ENCODE measurements around the gene CYP4F22.

DNA sequence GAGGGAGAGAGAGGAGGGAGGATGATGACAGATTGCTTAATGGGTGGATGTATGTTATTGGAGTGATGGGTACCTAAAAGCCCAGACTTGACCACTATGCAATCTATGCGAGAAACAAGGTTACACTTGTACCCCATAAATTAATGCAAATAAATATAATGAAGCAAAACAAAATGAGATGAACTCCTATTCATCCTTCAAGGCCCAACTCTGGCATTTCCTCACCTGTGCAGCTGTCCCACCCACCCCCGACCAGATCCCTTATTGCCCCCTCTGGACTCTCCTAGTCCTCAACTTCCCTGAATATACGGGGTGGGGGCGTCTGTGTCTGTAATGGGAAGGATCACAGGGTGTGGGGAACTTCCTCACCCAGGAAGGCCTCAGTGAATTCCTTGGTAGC lies 33.2 kb upstream of the CYP4F22 start:
- TF ChIP-seq, protein P1, sequence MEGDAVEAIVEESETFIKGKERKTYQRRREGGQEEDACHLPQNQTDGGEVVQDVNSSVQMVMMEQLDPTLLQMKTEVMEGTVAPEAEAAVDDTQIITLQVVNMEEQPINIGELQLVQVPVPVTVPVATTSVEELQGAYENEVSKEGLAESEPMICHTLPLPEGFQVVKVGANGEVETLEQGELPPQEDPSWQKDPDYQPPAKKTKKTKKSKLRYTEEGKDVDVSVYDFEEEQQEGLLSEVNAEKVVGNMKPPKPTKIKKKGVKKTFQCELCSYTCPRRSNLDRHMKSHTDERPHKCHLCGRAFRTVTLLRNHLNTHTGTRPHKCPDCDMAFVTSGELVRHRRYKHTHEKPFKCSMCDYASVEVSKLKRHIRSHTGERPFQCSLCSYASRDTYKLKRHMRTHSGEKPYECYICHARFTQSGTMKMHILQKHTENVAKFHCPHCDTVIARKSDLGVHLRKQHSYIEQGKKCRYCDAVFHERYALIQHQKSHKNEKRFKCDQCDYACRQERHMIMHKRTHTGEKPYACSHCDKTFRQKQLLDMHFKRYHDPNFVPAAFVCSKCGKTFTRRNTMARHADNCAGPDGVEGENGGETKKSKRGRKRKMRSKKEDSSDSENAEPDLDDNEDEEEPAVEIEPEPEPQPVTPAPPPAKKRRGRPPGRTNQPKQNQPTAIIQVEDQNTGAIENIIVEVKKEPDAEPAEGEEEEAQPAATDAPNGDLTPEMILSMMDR (IDR thresholded peaks at IDR 0.05; ENCODE audit: low read depth, low read length), result no peak
- TF ChIP-seq EZH2phosphoT487 (IDR thresholded peaks at IDR 0.05; ENCODE audit: low read depth), result no peak

Measured in OCI-LY3 (cell line).